LNCaP clone FGC (cell line): ENCODE data around the gene DNA2.

Source experiments
- DNase-seq: peaks from one replicate; pipeline ENCODE4 v3.0.0-alpha.2; 2011; ENCODE audit warnings: low read depth
- H3K4me3 ChIP-seq: 2 replicates; pipeline ENCODE4 v1.5.1; 2011; ENCODE audit warnings: mild to moderate bottlenecking, low read depth, low read length, control low read depth
- TF ChIP-seq, protein P1 (sequence below): IDR thresholded peaks from 2 replicates; pipeline ENCODE4 v1.5.1; 2012; ENCODE audit warnings: mild to moderate bottlenecking; ENCODE audit not compliant: control insufficient read depth, insufficient read depth; ENCODE audit errors: extremely low read depth

Gene DNA2

DNA sequence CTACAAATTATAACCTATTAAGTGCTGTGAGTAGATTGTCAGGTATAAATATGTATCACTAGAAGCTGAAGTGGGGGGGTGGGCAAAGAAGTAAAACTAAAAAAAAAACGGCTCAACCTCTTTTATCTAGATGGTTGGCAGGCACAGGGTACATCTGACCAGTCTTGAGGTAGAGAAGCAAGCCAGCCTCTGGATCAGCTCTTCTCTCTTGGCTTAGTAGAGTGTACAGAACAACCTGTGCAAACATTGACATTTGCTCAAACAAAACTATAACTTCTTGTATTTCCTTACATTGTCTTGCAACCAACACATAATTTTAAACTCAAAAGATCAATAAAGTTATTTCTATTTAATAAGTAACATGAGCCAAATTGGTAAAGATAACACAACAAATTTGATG, 25.6 kb downstream of the DNA2 start:
- no peak overlapping the region for H3K4me3 ChIP-seq
- peak; percentile 86 for DNase-seq
- TF ChIP-seq, protein P1, sequence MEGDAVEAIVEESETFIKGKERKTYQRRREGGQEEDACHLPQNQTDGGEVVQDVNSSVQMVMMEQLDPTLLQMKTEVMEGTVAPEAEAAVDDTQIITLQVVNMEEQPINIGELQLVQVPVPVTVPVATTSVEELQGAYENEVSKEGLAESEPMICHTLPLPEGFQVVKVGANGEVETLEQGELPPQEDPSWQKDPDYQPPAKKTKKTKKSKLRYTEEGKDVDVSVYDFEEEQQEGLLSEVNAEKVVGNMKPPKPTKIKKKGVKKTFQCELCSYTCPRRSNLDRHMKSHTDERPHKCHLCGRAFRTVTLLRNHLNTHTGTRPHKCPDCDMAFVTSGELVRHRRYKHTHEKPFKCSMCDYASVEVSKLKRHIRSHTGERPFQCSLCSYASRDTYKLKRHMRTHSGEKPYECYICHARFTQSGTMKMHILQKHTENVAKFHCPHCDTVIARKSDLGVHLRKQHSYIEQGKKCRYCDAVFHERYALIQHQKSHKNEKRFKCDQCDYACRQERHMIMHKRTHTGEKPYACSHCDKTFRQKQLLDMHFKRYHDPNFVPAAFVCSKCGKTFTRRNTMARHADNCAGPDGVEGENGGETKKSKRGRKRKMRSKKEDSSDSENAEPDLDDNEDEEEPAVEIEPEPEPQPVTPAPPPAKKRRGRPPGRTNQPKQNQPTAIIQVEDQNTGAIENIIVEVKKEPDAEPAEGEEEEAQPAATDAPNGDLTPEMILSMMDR: no peak

DNA sequence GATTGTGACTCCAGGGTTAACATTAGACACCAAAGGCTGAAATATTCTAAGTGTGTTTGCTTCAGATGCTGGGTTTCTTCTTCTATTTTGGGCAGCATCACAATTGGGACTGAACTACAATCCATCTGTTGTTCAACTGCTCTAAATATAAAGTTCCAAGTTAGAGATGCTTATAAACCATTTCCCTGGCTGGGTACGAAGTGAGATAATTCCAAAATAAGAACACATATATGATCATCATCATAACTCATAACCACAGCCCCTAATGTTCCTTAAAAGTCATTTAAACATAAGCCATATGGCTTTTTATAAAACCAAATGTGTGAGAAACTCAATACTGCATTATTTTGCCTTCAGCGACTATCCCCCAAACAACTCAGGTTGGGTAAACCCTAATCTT, 28.8 kb downstream of the DNA2 start:
- TF ChIP-seq, protein P1: no peak
- no peak overlapping the region for H3K4me3 ChIP-seq
- DNase-seq: no peak

DNA sequence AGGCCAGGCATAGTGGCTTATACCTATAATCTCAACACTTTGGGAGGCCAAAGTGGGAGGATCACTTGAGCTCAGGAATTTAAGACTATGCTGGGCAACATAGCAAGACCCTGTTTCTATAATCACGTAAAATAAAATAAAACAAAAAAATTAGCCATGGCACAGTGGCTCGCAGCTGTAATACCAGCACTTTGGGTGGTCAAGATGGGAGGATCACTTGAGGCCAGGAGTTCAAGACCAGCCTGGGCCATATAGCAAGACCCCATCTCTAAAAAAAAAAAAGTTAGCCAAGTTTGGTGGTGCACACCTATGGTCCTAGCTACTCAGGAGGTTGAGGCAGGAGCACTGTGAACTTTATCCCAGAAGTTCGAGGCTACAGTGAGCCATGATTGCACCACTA, 30.9 kb downstream of the DNA2 start:
- DNase-seq: no peak
- H3K4me3 ChIP-seq: no peak overlapping the region
- TF ChIP-seq, protein P1: no peak

DNA sequence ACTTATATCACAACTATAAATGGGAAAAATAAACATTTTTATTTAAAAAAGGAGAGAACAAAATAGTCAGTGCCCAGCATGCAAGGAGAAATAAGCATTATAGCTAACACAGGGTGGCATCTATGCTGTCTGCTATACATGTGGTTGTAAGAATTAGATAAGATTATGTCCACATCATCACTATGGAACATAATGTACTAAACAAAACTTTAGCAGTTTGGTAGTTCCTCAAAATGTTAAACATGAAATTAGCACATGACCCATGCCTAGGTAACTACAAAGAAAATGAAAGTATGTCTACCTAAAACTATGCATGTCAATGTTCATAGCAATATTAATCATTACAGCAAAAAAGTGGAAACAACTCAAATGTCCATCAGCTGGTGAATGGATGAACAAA, 36.0 kb downstream of the DNA2 start:
- no peak overlapping the region for H3K4me3 ChIP-seq
- DNase-seq: no peak

DNA sequence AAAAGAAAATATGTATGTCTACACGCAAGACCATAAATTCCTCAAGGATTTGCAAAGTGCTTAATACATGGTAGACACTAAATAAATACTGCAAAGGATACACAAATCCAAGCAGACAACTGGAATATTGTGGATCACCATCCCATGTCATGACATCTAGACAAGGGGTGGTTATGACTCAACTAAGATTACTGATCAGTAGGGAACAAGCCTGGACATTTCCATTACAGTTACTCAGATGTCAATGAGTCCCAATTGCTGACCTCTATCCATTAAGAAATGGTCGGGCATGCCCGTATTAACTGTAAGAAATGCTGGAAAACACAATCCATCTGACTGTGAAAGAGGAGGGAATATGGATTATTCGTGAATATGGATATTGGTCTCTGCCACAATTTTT, 37.1 kb downstream of the DNA2 start:
- no peak for DNase-seq
- H3K4me3 ChIP-seq: no peak overlapping the region
- TF ChIP-seq, protein P1: no peak

More for the DNA sequence above, 36.0 kb downstream of the DNA2 start:
- TF ChIP-seq, protein P1: no peak

DNA sequence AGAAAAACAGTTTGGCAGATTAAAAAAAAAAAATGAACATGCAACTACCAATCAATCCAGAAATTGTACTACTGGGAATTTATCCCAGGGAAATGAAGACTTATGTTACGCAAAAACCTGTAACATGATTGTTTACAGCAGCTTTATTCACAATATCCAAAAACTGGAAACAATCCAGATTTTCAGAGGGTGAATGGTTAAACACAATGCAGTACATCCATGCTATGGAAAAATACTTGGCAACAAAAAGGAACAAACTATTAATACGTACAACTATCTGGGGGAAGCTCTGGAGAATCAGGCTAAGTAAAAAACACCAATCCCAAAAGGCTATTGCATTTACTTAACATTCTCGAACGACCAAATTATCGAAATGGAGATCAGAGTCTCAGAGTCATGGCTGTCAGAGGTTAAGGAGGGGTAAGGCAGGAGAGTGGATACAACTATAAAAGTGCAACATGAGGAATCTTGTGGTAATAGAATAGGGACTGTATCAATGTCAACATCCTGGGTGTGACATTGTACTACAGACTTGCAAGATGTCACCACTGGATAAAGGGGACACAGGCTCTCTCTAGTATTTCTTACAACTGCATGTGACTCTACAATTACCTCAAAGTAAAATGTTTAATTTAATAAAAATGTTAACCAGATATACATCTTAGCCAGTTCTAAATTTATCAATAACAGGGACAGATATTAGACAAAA, 43.2 kb downstream of the DNA2 start:
- DNase-seq: no peak
- no peak overlapping the region for H3K4me3 ChIP-seq

DNA sequence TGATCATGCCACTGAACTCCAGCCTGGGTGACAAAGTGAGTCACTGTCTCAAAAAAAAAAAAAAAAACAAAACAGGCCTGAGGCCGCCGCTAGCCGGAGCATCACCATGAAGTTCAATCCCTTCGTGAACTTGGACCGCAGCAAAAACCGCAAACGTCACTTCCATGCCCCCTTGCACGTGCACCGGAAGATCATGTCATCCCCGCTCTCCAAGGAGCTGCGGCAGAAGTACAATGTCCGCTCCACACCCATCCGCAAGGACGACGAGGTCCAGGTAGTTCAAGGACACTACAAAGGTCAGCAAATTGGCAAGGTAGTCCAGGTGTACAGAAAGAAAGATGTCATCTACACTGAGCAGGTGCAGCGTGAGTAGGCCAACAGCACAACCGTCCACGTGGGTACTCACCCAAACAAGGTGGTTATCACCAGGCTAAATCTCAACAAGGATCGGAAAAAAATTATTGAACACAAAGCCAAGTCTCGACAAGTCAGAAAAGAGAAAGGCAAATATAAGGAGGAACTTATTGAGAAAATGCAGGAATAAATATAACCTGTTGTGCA, 47.2 kb downstream of the DNA2 start:
- no peak overlapping the region for H3K4me3 ChIP-seq
- DNase-seq: no peak
- TF ChIP-seq, protein P1: no peak

More for the DNA sequence above, 43.2 kb downstream of the DNA2 start:
- TF ChIP-seq, protein P1: no peak
